Osteoblast (primary cell): ENCODE measurements around the gene GPR143. TPM values are rescaled to one million over a fixed set of nuclear protein-coding genes. Genes with fewer than 3 reads are reported as not detected.

Experiments
- DNase-seq: peaks from one replicate; pipeline ENCODE4 v3.0.0; 2011; ENCODE audit warnings: low spot score, mixed read lengths; ENCODE audit not compliant: insufficient read length; ENCODE audit errors: missing footprints
- H2AFZ ChIP-seq: 2 replicates; pipeline ENCODE4 v1.6.0; 2011; ENCODE audit warnings: mild to moderate bottlenecking, low read length
- H3K27ac ChIP-seq: 2 replicates; pipeline ENCODE4 v1.5.1; 2011; ENCODE audit warnings: mild to moderate bottlenecking, low read depth, low read length, moderate library complexity
- H3K27me3 ChIP-seq: 2 replicates; pipeline ENCODE4 v1.6.0; 2012; ENCODE audit warnings: mild to moderate bottlenecking, control low read depth, inconsistent platforms, low read length, moderate library complexity; ENCODE audit not compliant: insufficient read depth
- H3K36me3 ChIP-seq: 2 replicates; pipeline ENCODE4 v1.5.1; 2011; ENCODE audit warnings: mild to moderate bottlenecking, low read length, control low read depth, moderate library complexity; ENCODE audit not compliant: insufficient read depth
- H3K4me1 ChIP-seq: 2 replicates; pipeline ENCODE4 v1.5.1; 2011; ENCODE audit warnings: mild to moderate bottlenecking, low read length, control low read depth, moderate library complexity; ENCODE audit not compliant: insufficient read depth
- H3K4me2 ChIP-seq: 2 replicates; pipeline ENCODE4 v1.6.0; 2011; ENCODE audit warnings: mild to moderate bottlenecking, low read length; ENCODE audit not compliant: insufficient read depth
- H3K4me3 ChIP-seq: fragments of 200-600 bp; sonication (generic); 3 replicates; pipeline ENCODE4 v1.5.1; 2012; ENCODE audit warnings: mild to moderate bottlenecking, low read length, inconsistent platforms; ENCODE audit not compliant: insufficient read depth
- H3K79me2 ChIP-seq: 2 replicates; pipeline ENCODE4 v1.6.0; 2012; ENCODE audit warnings: mild to moderate bottlenecking, low read length, control low read depth, inconsistent platforms; ENCODE audit not compliant: insufficient read depth
- H3K9me3 ChIP-seq: 2 replicates; pipeline ENCODE4 v1.5.1; 2011; ENCODE audit warnings: low read depth, low read length, control low read depth
- H4K20me1 ChIP-seq: 2 replicates; pipeline ENCODE4 v1.6.0; 2012; ENCODE audit warnings: mild to moderate bottlenecking, low read length, control low read depth; ENCODE audit not compliant: insufficient read depth
- total RNA-seq: library from RNA; depleted of rRNA; stranded (reverse); fragments of >200 nt; gene quantifications from 2 replicates; pipeline ENCODE4 v1.2.3, GENCODE V29; 2012
- TF ChIP-seq, protein P1 (sequence below): IDR thresholded peaks from 2 replicates; pipeline ENCODE4 v1.5.1; 2011; ENCODE audit warnings: mild to moderate bottlenecking, low read depth, low read length, moderate library complexity; ENCODE audit errors: extremely low read depth

The GPR143 gene
- total RNA-seq, 1 donor, result not detected

DNA sequence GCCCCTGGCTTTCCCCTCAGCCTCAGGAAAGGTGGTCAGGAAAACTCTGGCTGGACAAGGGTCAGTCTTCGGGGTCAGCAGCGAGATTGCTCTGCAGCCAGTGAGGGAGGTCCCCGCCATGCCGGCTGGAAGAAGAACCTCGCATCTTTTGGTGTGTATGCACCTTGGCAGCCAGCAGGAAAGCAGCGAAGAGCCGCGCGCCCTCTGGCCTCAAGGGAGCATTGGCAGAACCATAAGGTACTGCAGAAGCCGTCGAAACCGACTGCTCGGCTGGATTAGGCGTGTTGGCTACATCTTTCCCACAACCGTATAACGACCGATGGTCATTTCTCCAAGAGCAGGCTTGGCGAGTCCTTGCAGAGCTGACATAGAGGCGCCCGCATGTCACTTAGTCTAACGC, 48.3 kb downstream of the GPR143 start:
- peaks cover 8% of the 10 kb centered on the region for H3K36me3 ChIP-seq
- no peak overlapping the region for H2AFZ ChIP-seq
- H3K79me2 ChIP-seq, result no peaks in the 10 kb centered on the region
- no peaks in the 10 kb centered on the region for H4K20me1 ChIP-seq
- H3K27me3 ChIP-seq, result no peaks in the 10 kb centered on the region
- H3K4me2 ChIP-seq, result no peak overlapping the region
- no peaks in the 10 kb centered on the region for H3K9me3 ChIP-seq
- TF ChIP-seq, protein P1, sequence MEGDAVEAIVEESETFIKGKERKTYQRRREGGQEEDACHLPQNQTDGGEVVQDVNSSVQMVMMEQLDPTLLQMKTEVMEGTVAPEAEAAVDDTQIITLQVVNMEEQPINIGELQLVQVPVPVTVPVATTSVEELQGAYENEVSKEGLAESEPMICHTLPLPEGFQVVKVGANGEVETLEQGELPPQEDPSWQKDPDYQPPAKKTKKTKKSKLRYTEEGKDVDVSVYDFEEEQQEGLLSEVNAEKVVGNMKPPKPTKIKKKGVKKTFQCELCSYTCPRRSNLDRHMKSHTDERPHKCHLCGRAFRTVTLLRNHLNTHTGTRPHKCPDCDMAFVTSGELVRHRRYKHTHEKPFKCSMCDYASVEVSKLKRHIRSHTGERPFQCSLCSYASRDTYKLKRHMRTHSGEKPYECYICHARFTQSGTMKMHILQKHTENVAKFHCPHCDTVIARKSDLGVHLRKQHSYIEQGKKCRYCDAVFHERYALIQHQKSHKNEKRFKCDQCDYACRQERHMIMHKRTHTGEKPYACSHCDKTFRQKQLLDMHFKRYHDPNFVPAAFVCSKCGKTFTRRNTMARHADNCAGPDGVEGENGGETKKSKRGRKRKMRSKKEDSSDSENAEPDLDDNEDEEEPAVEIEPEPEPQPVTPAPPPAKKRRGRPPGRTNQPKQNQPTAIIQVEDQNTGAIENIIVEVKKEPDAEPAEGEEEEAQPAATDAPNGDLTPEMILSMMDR, result no peak
- H3K27ac ChIP-seq, result no peak overlapping the region
- DNase-seq, result no peak
- H3K4me3 ChIP-seq, result no peak overlapping the region
- no peaks in the 10 kb centered on the region for H3K4me1 ChIP-seq

GRCh38 chrX:9710332-9710731, 55.3 kb downstream of the GPR143 start:
- Histone ChIP-seq H3K79me2 (no peaks in the 10 kb centered on the region), H3K27me3 (no peaks in the 10 kb centered on the region), H3K4me1 (no peaks in the 10 kb centered on the region), H3K4me3 (no peak overlapping the region), H3K36me3 (peaks cover 6% of the 10 kb centered on the region), H2AFZ (no peak overlapping the region), H3K4me2 (no peak overlapping the region), H3K9me3 (no peaks in the 10 kb centered on the region), H4K20me1 (no peaks in the 10 kb centered on the region), H3K27ac (no peak overlapping the region)
- TF ChIP-seq, protein P1, result no peak
- DNase-seq, result no peak

DNA sequence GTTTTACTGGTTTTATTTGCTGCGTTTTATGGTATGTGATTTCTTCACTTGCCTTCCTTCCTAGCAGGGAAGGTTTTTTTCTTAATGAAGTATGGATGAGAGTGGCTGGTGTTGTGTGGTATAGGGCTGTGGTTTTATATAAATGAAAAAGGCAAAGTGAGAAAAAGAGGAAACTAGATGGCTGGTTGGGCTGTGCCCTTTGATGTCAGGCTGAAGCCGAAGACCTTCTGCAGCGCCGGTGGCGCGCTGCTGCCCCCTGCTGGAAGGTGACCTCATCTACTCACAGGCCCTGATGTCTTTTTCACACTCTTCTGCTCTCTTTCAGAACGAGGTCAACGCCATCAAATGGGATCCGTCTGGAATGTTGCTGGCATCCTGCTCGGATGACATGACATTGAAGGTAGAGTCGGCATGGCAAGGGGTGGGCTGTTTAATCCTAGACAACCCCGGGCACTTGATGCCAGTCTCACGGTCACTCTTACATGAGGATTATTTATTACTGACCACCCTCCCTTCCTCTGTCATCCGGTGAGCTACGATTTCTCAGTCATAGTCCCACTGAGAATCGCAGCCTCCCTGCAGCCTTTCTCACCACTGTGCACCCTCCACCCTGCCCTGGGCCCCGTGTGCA, 56.6 kb downstream of the GPR143 start:
- Histone ChIP-seq H3K27ac (no peak overlapping the region), H3K79me2 (no peaks in the 10 kb centered on the region), H3K4me3 (no peak overlapping the region), H3K4me1 (no peaks in the 10 kb centered on the region), H2AFZ (no peak overlapping the region), H3K27me3 (no peaks in the 10 kb centered on the region), H3K9me3 (no peaks in the 10 kb centered on the region), H3K36me3 (no peaks in the 10 kb centered on the region), H3K4me2 (no peak overlapping the region), H4K20me1 (no peaks in the 10 kb centered on the region)
- TF ChIP-seq, protein P1, result peak; percentile 77
- DNase-seq, result peak; percentile 88

DNA sequence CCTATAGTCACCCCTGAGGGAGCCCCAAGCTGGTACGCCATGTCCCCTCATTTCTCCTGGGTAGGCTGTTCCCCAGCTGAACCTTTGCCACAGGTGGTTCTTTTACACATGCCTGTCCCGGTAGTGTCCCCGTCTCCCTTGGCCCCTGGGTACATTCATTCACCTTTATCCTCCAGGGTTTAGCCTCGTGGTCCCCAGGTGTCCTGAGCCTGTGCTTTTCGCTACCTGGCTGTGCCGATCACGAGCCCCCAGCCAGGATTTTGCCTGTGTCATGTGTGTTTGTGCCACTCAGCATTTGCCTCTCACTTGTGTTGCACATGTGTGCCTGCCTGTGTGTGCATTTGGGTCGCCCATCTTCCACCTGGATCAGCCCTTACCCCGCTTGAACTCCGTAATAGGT, 57.6 kb downstream of the GPR143 start:
- Histone ChIP-seq H3K4me1 (no peaks in the 10 kb centered on the region), H3K79me2 (no peaks in the 10 kb centered on the region), H3K4me3 (no peak overlapping the region), H3K27ac (no peak overlapping the region), H3K9me3 (no peaks in the 10 kb centered on the region), H2AFZ (no peak overlapping the region), H3K4me2 (no peak overlapping the region), H4K20me1 (no peaks in the 10 kb centered on the region), H3K36me3 (no peaks in the 10 kb centered on the region), H3K27me3 (no peaks in the 10 kb centered on the region)
- no peak for DNase-seq
- TF ChIP-seq, protein P1, result no peak
